Measurements from ENCODE around the gene IFNL3. TPM values are rescaled to one million over a fixed set of nuclear protein-coding genes. Genes with fewer than 3 reads are reported as not detected.

Gene IFNL3
- total and polyA plus RNA-seq, 2 donors (not counting 1 experiment from before 2014, with no cell fraction given), result not detected

GRCh38 chr19:39252458-39252857, 7.7 kb upstream of the IFNL3 start:
- Histone ChIP-seq H3K9ac (ENCODE audit: insufficient read depth, low read length) (no peak overlapping the region), H3K9me3 (ENCODE audit: control insufficient read depth, insufficient read depth, low read depth, low read length) (no peaks in the 10 kb centered on the region), H2AFZ (ENCODE audit: low read length) (no peak overlapping the region), H3K36me3 (ENCODE audit: control insufficient read depth, insufficient read depth, low read length) (no peaks in the 10 kb centered on the region), H3K79me2 (ENCODE audit: control insufficient read depth, insufficient read depth, low read length) (no peaks in the 10 kb centered on the region), H3K4me3 (replicated peaks in 1 of 4; ENCODE audit: control extremely low read depth in 1 of 4, insufficient read depth in 1 of 4, low read depth in 3 of 4, low read length in 4 of 4) (no peak overlapping the region), H4K20me1 (ENCODE audit: control insufficient read depth, extremely low read depth, insufficient read depth, low read length) (no peaks in the 10 kb centered on the region), H3K4me2 (ENCODE audit: extremely low read depth, insufficient read depth, low read length) (no peak overlapping the region), H3K27ac (ENCODE audit: insufficient read depth, low read length) (no peak overlapping the region), H3K4me1 (ENCODE audit: control insufficient read depth, extremely low read depth, insufficient read depth, low read length) (no peaks in the 10 kb centered on the region), H3K27me3 (ENCODE audit: control insufficient read depth, insufficient read depth, low read length) (peaks cover 27% of the 10 kb centered on the region)
- TF ChIP-seq EZH2 (IDR thresholded peaks at IDR 0.05; ENCODE audit: low read length, missing control alignments), result no peak
- no peak for TF ChIP-seq CTCF (conservative IDR thresholded peaks at IDR 0.05 in 1 of 2, IDR thresholded peaks at IDR 0.05 in 1 of 2; ENCODE audit: low read depth in 1 of 2, low read length in 2 of 2)
- DNase-seq (ENCODE audit: low read depth in 2 of 2), result no peak

- Histone ChIP-seq H3K27ac (ENCODE audit: insufficient read depth, low read length) (no peak overlapping the region), H3K9ac (ENCODE audit: insufficient read depth, low read length) (no peak overlapping the region), H4K20me1 (ENCODE audit: control insufficient read depth, extremely low read depth, insufficient read depth, low read length) (no peaks in the 10 kb centered on the region), H3K4me2 (ENCODE audit: extremely low read depth, insufficient read depth, low read length) (no peak overlapping the region), H3K4me1 (ENCODE audit: control insufficient read depth, extremely low read depth, insufficient read depth, low read length) (no peaks in the 10 kb centered on the region), H3K36me3 (ENCODE audit: control insufficient read depth, insufficient read depth, low read length) (no peaks in the 10 kb centered on the region), H3K79me2 (ENCODE audit: control insufficient read depth, insufficient read depth, low read length) (no peaks in the 10 kb centered on the region), H3K27me3 (ENCODE audit: control insufficient read depth, insufficient read depth, low read length) (peaks cover 32% of the 10 kb centered on the region), H2AFZ (ENCODE audit: low read length) (no peak overlapping the region), H3K9me3 (ENCODE audit: control insufficient read depth, insufficient read depth, low read depth, low read length) (no peaks in the 10 kb centered on the region), H3K4me3 (replicated peaks in 1 of 4; ENCODE audit: control extremely low read depth in 1 of 4, insufficient read depth in 1 of 4, low read depth in 3 of 4, low read length in 4 of 4) (no peak overlapping the region)
- no peak for DNase-seq (ENCODE audit: low read depth in 2 of 2)
- TF ChIP-seq CTCF (conservative IDR thresholded peaks at IDR 0.05 in 1 of 2, IDR thresholded peaks at IDR 0.05 in 1 of 2; ENCODE audit: low read depth in 1 of 2, low read length in 2 of 2), result no peak
- no peak for TF ChIP-seq EZH2 (IDR thresholded peaks at IDR 0.05; ENCODE audit: low read length, missing control alignments)
Observed at GRCh38 chr19:39251846-39252245, 7.0 kb upstream of the IFNL3 start.

- DNase-seq (ENCODE audit: low read depth in 2 of 2), result no peak
- no peaks in the 10 kb centered on the region for H3K4me1 ChIP-seq (ENCODE audit: control insufficient read depth, extremely low read depth, insufficient read depth, low read length)
- H3K9me3 ChIP-seq (ENCODE audit: control insufficient read depth, insufficient read depth, low read depth, low read length), result no peaks in the 10 kb centered on the region
- H3K27me3 ChIP-seq (ENCODE audit: control insufficient read depth, insufficient read depth, low read length), result peaks cover 33% of the 10 kb centered on the region
- H3K79me2 ChIP-seq (ENCODE audit: control insufficient read depth, insufficient read depth, low read length), result no peaks in the 10 kb centered on the region
- no peaks in the 10 kb centered on the region for H4K20me1 ChIP-seq (ENCODE audit: control insufficient read depth, extremely low read depth, insufficient read depth, low read length)
- no peak overlapping the region for H3K9ac ChIP-seq (ENCODE audit: insufficient read depth, low read length)
- no peak overlapping the region for H3K4me2 ChIP-seq (ENCODE audit: extremely low read depth, insufficient read depth, low read length)
- TF ChIP-seq EZH2 (IDR thresholded peaks at IDR 0.05; ENCODE audit: low read length, missing control alignments) (no peak), CTCF (conservative IDR thresholded peaks at IDR 0.05 in 1 of 2, IDR thresholded peaks at IDR 0.05 in 1 of 2; ENCODE audit: low read depth in 1 of 2, low read length in 2 of 2) (no peak)
- H3K4me3 ChIP-seq (replicated peaks in 1 of 4; ENCODE audit: control extremely low read depth in 1 of 4, insufficient read depth in 1 of 4, low read depth in 3 of 4, low read length in 4 of 4), result no peak overlapping the region
- no peak overlapping the region for H2AFZ ChIP-seq (ENCODE audit: low read length)
- H3K27ac ChIP-seq (ENCODE audit: insufficient read depth, low read length), result no peak overlapping the region
- no peaks in the 10 kb centered on the region for H3K36me3 ChIP-seq (ENCODE audit: control insufficient read depth, insufficient read depth, low read length)
Observed at GRCh38 chr19:39251081-39251480, 6.3 kb upstream of the IFNL3 start.

Measured in fibroblast of lung (primary cell).